ENCODE data around the gene CPB2. TPM values are rescaled to one million over a fixed set of nuclear protein-coding genes. Genes with fewer than 3 reads are reported as not detected.

Gene CPB2
- total RNA-seq, 1 experiment from 2014 or later, result 0.28 TPM

GRCh38 chr13:46124967-46125933, 20.4 kb upstream of the CPB2 start:
- Histone ChIP-seq H3K4me3 (ENCODE audit: low read depth in 2 of 2, low read length in 2 of 2) (no peak overlapping the region), H3K36me3 (ENCODE audit: control insufficient read depth, insufficient read depth, low read length) (no peaks in the 10 kb centered on the region), H3K27me3 (ENCODE audit: control insufficient read depth, insufficient read depth, low read length) (no peaks in the 10 kb centered on the region), H3K9me3 (ENCODE audit: control insufficient read depth, insufficient read depth, low read depth, low read length) (no peaks in the 10 kb centered on the region), H3K27ac (ENCODE audit: low read length) (no peak overlapping the region), H3K4me1 (ENCODE audit: control insufficient read depth, insufficient read depth, low read length) (no peaks in the 10 kb centered on the region)
- ATAC-seq, result no peak
- CTCF ChIA-PET, result no interaction called here
- no peak for DNase-seq (ENCODE audit: low read depth, low spot score)
- BruUV-seq (replicated peaks), result no TSS peak
- TF ChIP-seq POLR2AphosphoS5 (IDR thresholded peaks at IDR 0.05; ENCODE audit: low read depth, low read length), result no peak
- no peak for TF ChIP-seq SIN3A (IDR thresholded peaks at IDR 0.05; ENCODE audit: borderline replicate concordance, insufficient read depth, low read depth, low read length)
- in situ Hi-C loops (cut with HindIII; ENCODE audit: low pct_unique_long_range_greater_than_20kb, low sequenced_read_pairs), result no loop called here
- POLR2A ChIA-PET, result no interaction called here
- intact Hi-C loops (cut with micrococcal nuclease; ENCODE audit: unreplicated experiment), result loop anchor here (10.0 kb wide), 1 partner anchor 320 kb away; no protein-coding TSS in a partner anchor

- no peak for TF ChIP-seq REST (IDR thresholded peaks at IDR 0.05; ENCODE audit: insufficient read depth in 1 of 2, low read depth in 2 of 2, low read length in 1 of 2)
- Histone ChIP-seq H3K4me3 (ENCODE audit: low read depth in 2 of 2, low read length in 2 of 2) (no peak overlapping the region), H3K27ac (ENCODE audit: low read length) (no peak overlapping the region), H3K4me1 (ENCODE audit: control insufficient read depth, insufficient read depth, low read length) (no peaks in the 10 kb centered on the region), H3K9me3 (ENCODE audit: control insufficient read depth, insufficient read depth, low read depth, low read length) (no peaks in the 10 kb centered on the region), H3K27me3 (ENCODE audit: control insufficient read depth, insufficient read depth, low read length) (no peaks in the 10 kb centered on the region), H3K36me3 (ENCODE audit: control insufficient read depth, insufficient read depth, low read length) (no peaks in the 10 kb centered on the region)
- DNase-seq (ENCODE audit: low read depth, low spot score) (no peak), ATAC-seq (no peak)
- BruUV-seq (replicated peaks), result no TSS peak
- ChIA-PET CTCF (no interaction called here), POLR2A (no interaction called here)
- in situ Hi-C loops (cut with HindIII; ENCODE audit: low pct_unique_long_range_greater_than_20kb, low sequenced_read_pairs), result no loop called here
- intact Hi-C loops (cut with micrococcal nuclease; ENCODE audit: unreplicated experiment), result loop anchor here (10.0 kb wide), 1 partner anchor 320 kb away; no protein-coding TSS in a partner anchor
These were observed 19.7 kb upstream of the CPB2 start for GRCh38 chr13:46124531-46124966.

- intact Hi-C loops (cut with micrococcal nuclease; ENCODE audit: unreplicated experiment) (loop anchor here (10.0 kb wide), 1 partner anchor 318 kb away; no protein-coding TSS in a partner anchor), in situ Hi-C loops (cut with HindIII; ENCODE audit: low pct_unique_long_range_greater_than_20kb, low sequenced_read_pairs) (no loop called here)
- no peak for DNase-seq (ENCODE audit: low read depth, low spot score)
- Histone ChIP-seq H3K27ac (ENCODE audit: low read length) (no peak overlapping the region), H3K4me3 (ENCODE audit: low read depth in 2 of 2, low read length in 2 of 2) (no peak overlapping the region), H3K27me3 (ENCODE audit: control insufficient read depth, insufficient read depth, low read length) (no peaks in the 10 kb centered on the region), H3K9me3 (ENCODE audit: control insufficient read depth, insufficient read depth, low read depth, low read length) (no peaks in the 10 kb centered on the region), H3K4me1 (ENCODE audit: control insufficient read depth, insufficient read depth, low read length) (no peaks in the 10 kb centered on the region), H3K36me3 (ENCODE audit: control insufficient read depth, insufficient read depth, low read length) (no peaks in the 10 kb centered on the region)
- ATAC-seq, result no peak
- TF ChIP-seq TCF7L2 (IDR thresholded peaks at IDR 0.05; ENCODE audit: low read depth, low read length) (no peak), CTCF (IDR thresholded peaks at IDR 0.05) (no peak), SIN3A (IDR thresholded peaks at IDR 0.05; ENCODE audit: borderline replicate concordance, insufficient read depth, low read depth, low read length) (no peak), REST (IDR thresholded peaks at IDR 0.05; ENCODE audit: insufficient read depth in 1 of 2, low read depth in 2 of 2, low read length in 1 of 2) (no peak), POLR2AphosphoS5 (IDR thresholded peaks at IDR 0.05; ENCODE audit: low read depth, low read length) (no peak)
- ChIA-PET POLR2A (no interaction called here), CTCF (no interaction called here)
- BruUV-seq (replicated peaks), result no TSS peak
These were observed 17.5 kb upstream of the CPB2 start for GRCh38 chr13:46122304-46122703.
